Calu3 (cell line): ENCODE results near the gene MARK2. TPM values are rescaled to one million over a fixed set of nuclear protein-coding genes. Genes with fewer than 3 reads are reported as not detected.

Experiments
- BruUV-seq: library from RNA; stranded (reverse); fragments of 400-500 nt; replicated peaks from 2 replicates; lab custom pipeline; 2021; lab: Mats Ljungman, UMichigan
- CTCF ChIA-PET: fragments of 300-600 bp; sonication (Branson Sonifier 250); formaldehyde crosslinking; loops from one replicate; lab custom pipeline; 2022; ENCODE audit warnings: antibody characterized with exemption; lab: Charles Lee
- DNase-seq: peaks from one replicate; pipeline ENCODE4 v3.0.0; 2022
- H3K27ac Mint-ChIP-seq: one replicate; pipeline ENCODE4 v1.8.0; 2022; ENCODE audit warnings: mixed read lengths; ENCODE audit not compliant: unreplicated experiment
- H3K27me3 Mint-ChIP-seq: one replicate; pipeline ENCODE4 v1.8.0; 2022; ENCODE audit warnings: mixed read lengths; ENCODE audit not compliant: unreplicated experiment
- H3K36me3 Mint-ChIP-seq: one replicate; pipeline ENCODE4 v1.8.0; 2022; ENCODE audit warnings: mild to moderate bottlenecking, moderate library complexity, mixed read lengths; ENCODE audit not compliant: insufficient read depth, unreplicated experiment
- H3K4me1 Mint-ChIP-seq: one replicate; pipeline ENCODE4 v1.8.0; 2022; ENCODE audit warnings: mild to moderate bottlenecking, low read depth, mixed read lengths; ENCODE audit not compliant: unreplicated experiment
- H3K4me3 Mint-ChIP-seq: one replicate; pipeline ENCODE4 v1.8.0; 2022; ENCODE audit warnings: mild to moderate bottlenecking, low read depth, moderate library complexity, mixed read lengths; ENCODE audit not compliant: unreplicated experiment
- H3K9me3 Mint-ChIP-seq: one replicate; pipeline ENCODE4 v1.8.0; 2022; ENCODE audit warnings: low read depth, mixed read lengths; ENCODE audit not compliant: unreplicated experiment
- CTCF ChIP-seq: fragments of 200-600 bp; IDR thresholded peaks from one replicate; pipeline ENCODE4 v1.8.0; 2022; ENCODE audit warnings: antibody characterized with exemption; ENCODE audit not compliant: unreplicated experiment
- intact Hi-C: fragments of 100-400 bp; cut with micrococcal nuclease; formaldehyde crosslinking; loops from one replicate; pipeline ENCODE4 v1.10.0; 2022; ENCODE audit not compliant: unreplicated experiment
- total RNA-seq: library from RNA; stranded (reverse); gene quantifications from 2 replicates; pipeline ENCODE4 v1.2.3, GENCODE V29; 2022

Gene MARK2
- total RNA-seq, 1 experiment from 2014 or later, result 63.1 TPM

- Mint-ChIP-seq H3K9me3 (no peaks in the 10 kb centered on the region), H3K27me3 (no peaks in the 10 kb centered on the region), H3K27ac (no peak overlapping the region), H3K4me1 (no peaks in the 10 kb centered on the region), H3K4me3 (no peak overlapping the region), H3K36me3 (peaks cover 24% of the 10 kb centered on the region)
- BruUV-seq, result no TSS peak
- intact Hi-C loops, result no loop called here
- no peak for TF ChIP-seq CTCF
- no peak for DNase-seq
- CTCF ChIA-PET, result no interaction called here
These were observed 119.1 kb downstream of the MARK2 start for GRCh38 chr11:63958008-63958407.

Other genes with a start within 250 kb of the MARK2 start
- 261 and 297 TPM in 2 replicates for gene PLAAT3, start 224.7 kb upstream of the MARK2 start, total RNA-seq
- gene ATL3, start 167.7 kb upstream of the MARK2 start, total RNA-seq, result 43.6 and 52.2 TPM in 2 replicates
- gene RTN3, start 157.6 kb upstream of the MARK2 start, total RNA-seq, result 133 and 146 TPM in 2 replicates
- 12.1 and 13.0 TPM in 2 replicates for gene ZFTA, start 70.3 kb upstream of the MARK2 start, total RNA-seq
- gene SPINDOC, start 25.7 kb upstream of the MARK2 start, total RNA-seq, result 47.1 and 53.8 TPM in 2 replicates
- gene RCOR2, start 78.1 kb downstream of the MARK2 start, total RNA-seq, result 0.26 and 0.37 TPM in 2 replicates
- gene NAA40, start 99.9 kb downstream of the MARK2 start, total RNA-seq, result 41.3 and 44.9 TPM in 2 replicates
- 313 and 325 TPM in 2 replicates for gene COX8A, start 135.5 kb downstream of the MARK2 start, total RNA-seq
- gene OTUB1, start 147.3 kb downstream of the MARK2 start, total RNA-seq, result 96.9 and 103 TPM in 2 replicates
- gene FLRT1, start 196.8 kb downstream of the MARK2 start, total RNA-seq, result 0.09 and 0.10 TPM in 2 replicates